HG02610 (cell line): ENCODE results near the gene NOTUM.
"Not testable (repeated sequence)": the region's sequence is repeated elsewhere in the genome, so short reads cannot be mapped to it uniquely, and the experiment has no call there.

Source experiments
- ATAC-seq: cut with Tn5 transposase; IDR thresholded peaks from one replicate; pipeline ENCODE4 v1.9.1; 2021; ENCODE audit warnings: mild to moderate bottlenecking, moderate library complexity; ENCODE audit not compliant: unreplicated experiment

NOTUM gene

DNA sequence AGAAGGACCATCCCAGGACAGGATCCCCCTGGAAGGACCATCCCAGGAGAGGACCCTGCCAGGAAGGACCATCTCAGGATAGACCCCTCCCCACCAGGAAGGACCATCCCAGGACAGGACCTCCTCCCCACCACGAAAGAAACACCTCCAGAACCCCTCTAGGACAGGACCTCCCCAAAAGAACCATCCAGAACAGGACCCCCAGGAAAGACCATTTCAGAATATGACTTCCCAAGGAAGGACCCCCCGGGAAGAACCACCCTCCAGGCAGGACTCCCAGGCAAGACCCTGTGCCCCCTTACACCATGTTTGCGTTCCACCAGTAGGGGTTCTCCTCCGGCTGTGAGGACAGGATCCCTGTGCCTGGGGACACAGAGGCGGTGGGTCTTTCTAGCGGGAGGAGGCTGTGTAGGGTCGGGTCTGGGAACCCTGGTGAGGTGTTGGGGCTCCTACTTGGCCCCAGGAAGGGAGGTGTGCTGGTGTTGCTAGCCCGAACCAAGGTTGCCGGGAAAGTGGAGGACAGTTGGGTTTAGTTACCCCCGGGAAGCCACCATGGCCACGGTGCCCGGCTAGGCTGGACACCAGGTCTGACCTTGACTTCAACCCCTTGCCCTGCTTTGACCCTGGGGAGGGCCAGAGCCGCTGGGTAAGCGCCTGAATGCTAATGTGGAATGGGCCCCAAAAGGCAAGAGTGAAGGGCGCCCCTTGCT, 2.2 kb downstream of the NOTUM start:
- ATAC-seq, result no peak

GRCh38 chr17:81957691-81958432, 3.1 kb downstream of the NOTUM start:
- ATAC-seq, result no peak

- ATAC-seq, result no peak
These were observed 4.1 kb downstream of the NOTUM start for GRCh38 chr17:81956607-81957589.

- no peak for ATAC-seq
These were observed 5.0 kb downstream of the NOTUM start for GRCh38 chr17:81955756-81956544.

GRCh38 chr17:81955058-81955681, 5.8 kb downstream of the NOTUM start:
- no peak for ATAC-seq

GRCh38 chr17:81954131-81955057, 6.6 kb downstream of the NOTUM start:
- ATAC-seq, result no peak

- ATAC-seq, result not testable (repeated sequence)
These were observed 7.5 kb downstream of the NOTUM start for GRCh38 chr17:81953443-81953842.

DNA sequence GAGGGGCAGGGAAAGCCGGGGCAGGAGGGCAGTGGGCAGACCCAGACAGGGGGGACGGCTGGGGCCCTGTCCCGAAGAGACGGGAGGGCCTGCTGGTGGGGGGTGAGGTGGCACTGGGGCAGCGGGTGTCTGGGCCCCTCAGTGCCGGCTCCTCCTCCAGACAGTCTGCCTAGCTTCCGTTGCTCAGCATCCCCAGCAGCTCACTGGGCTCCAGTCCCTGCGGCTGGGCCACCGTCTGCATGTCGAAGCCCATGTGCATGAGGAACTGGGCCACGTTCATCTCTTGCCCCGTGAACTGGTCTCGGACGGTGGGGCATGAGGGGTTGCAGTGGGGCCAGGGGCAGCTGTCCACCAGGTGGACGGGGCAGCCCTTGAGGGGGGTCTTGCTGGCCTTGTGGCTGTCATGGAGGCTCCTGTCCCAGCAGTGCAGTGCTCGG, 8.2 kb downstream of the NOTUM start:
- no peak for ATAC-seq

- ATAC-seq, result no peak
These were observed 9.0 kb downstream of the NOTUM start for GRCh38 chr17:81951785-81952684.

DNA sequence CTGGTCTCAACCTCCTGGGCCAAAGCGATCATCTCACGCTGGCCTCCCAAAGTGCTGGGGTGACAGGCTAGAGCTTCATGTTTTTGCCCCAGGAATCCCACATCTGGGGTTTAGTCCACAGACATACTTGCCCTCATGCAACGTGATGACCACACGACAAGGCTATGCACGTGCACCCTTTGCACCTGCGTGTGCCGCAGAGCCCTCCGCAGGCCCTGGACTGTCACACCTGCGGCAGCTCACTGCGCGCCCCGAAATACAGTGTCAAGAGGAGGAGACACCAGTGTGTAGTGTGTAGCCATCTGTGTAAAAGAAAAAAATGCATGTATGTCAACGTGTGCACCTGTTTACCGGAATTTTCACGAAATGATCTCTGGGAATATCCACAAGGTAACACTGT, 10.5 kb downstream of the NOTUM start:
- ATAC-seq, result no peak

GRCh38 chr17:81948635-81949378, 12.2 kb downstream of the NOTUM start:
- no peak for ATAC-seq

- no peak for ATAC-seq
These were observed 13.8 kb downstream of the NOTUM start, which contains the start of gene MYADML2 for GRCh38 chr17:81947189-81947588. Gene MYADML2, minus strand, starts transcription at chr17:81947233. Its CDS starts 5,492 bp downstream, at chr17:81941741.

DNA sequence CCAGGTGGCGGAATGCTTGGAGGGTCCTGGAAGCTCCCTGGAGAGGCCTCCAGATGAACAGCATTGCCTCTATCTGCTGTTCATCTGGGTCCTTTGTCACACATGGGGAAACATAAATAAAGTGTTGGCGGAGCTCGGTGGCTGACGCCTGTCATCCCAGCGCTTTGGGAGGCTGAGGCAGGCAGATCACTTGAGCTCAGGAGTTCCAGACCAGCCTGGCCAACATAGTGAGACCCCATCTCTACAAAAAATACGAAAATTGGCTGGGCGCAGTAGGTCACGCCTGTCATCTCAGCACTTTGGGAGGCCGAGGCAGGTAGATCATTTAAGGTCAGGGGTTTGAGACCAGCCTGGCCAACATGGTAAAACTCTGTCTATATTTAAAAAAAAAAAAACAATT, 16.1 kb downstream of the NOTUM start:
- no peak for ATAC-seq

- no peak for ATAC-seq
These were observed 18.8 kb downstream of the NOTUM start for GRCh38 chr17:81942167-81942553.

DNA sequence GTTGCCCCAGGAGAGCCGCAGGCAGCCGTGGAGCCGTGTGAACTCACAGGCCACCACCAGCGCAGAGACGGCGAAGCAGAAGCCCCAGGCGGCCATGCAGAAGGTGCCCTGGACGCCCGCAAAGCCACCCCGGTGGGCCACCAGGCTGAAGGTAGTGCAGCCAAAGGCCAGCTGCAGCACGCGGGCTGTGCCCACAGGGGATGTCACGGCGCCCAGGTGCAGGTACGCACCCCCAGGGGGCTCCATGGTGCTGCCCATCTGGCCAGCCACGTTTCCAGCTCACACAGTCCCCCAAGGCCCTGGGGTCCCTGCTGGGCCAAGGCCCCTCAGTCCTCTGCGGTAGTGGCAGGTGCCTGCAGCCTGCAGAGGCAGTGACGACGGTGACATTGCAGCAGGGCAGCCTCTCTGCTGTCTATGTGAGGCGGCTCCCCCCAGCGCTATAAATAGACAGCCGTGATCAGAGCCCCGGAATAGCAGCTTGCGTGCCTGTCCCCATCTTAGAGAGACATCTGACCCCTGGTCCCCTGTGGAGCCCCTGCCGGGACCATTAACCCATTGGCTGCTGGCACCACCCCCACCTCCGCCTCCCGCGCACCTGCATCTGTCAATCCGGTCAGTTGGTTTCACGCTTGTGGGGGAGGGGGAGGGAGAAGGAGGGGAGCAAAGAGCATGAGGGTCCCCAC, 19.4 kb downstream of the NOTUM start:
- ATAC-seq, result no peak
